SHP77 treated with DMSO at 0.1 percent for 48 hours (cell line): Measurements from ENCODE around the gene SCN5A.

Experiments
- DNase-seq: peaks from one replicate; lab custom pipeline; 2025; lab: John Stamatoyannopoulos, UW

SCN5A gene

GRCh38 chr3:38541806-38542205 lies 107.7 kb downstream of the SCN5A start:
- DNase-seq = no peak

GRCh38 chr3:38538773-38539353 lies 110.6 kb downstream of the SCN5A start:
- DNase-seq = no peak

- no peak for DNase-seq
Observed at GRCh38 chr3:38536671-38537070, 112.8 kb downstream of the SCN5A start.

GRCh38 chr3:38534604-38535003 lies 114.9 kb downstream of the SCN5A start:
- no peak for DNase-seq

- no peak for DNase-seq
Observed at GRCh38 chr3:38534180-38534579, 115.3 kb downstream of the SCN5A start.

GRCh38 chr3:38533285-38533976 lies 116.1 kb downstream of the SCN5A start:
- DNase-seq = no peak

GRCh38 chr3:38532529-38532928 lies 117.0 kb downstream of the SCN5A start:
- no peak for DNase-seq

GRCh38 chr3:38528457-38528856 lies 121.0 kb downstream of the SCN5A start:
- DNase-seq = no peak

- no peak for DNase-seq
Observed at GRCh38 chr3:38526792-38527191, 122.7 kb downstream of the SCN5A start.

GRCh38 chr3:38524141-38524739 lies 125.2 kb downstream of the SCN5A start:
- DNase-seq = no peak

GRCh38 chr3:38522002-38522401 lies 127.5 kb downstream of the SCN5A start:
- DNase-seq = no peak

- DNase-seq = peak; percentile 32
Observed at GRCh38 chr3:38521391-38521987, 128.0 kb downstream of the SCN5A start.

GRCh38 chr3:38519651-38520050 lies 129.8 kb downstream of the SCN5A start:
- no peak for DNase-seq

GRCh38 chr3:38519000-38519399 lies 130.5 kb downstream of the SCN5A start:
- no peak for DNase-seq

GRCh38 chr3:38516669-38517068 lies 132.8 kb downstream of the SCN5A start:
- no peak for DNase-seq

- DNase-seq = no peak
Observed at GRCh38 chr3:38515367-38515766, 134.1 kb downstream of the SCN5A start.

GRCh38 chr3:38511546-38511945 lies 137.9 kb downstream of the SCN5A start:
- no peak for DNase-seq

GRCh38 chr3:38510631-38511030 lies 138.9 kb downstream of the SCN5A start:
- DNase-seq = no peak

GRCh38 chr3:38509732-38510131 lies 139.8 kb downstream of the SCN5A start:
- no peak for DNase-seq

GRCh38 chr3:38507120-38507519 lies 142.4 kb downstream of the SCN5A start:
- DNase-seq = no peak

GRCh38 chr3:38500688-38501417 lies 148.6 kb downstream of the SCN5A start:
- DNase-seq = no peak
